HG03175 (cell line): ENCODE measurements around the gene PLPP3.

Source experiments
- ATAC-seq: cut with Tn5 transposase; IDR thresholded peaks from one replicate; pipeline ENCODE4 v1.9.1; 2021; ENCODE audit warnings: mild to moderate bottlenecking, moderate library complexity; ENCODE audit not compliant: unreplicated experiment

Gene PLPP3

GRCh38 chr1:56468518-56468917 lies 110.8 kb downstream of the PLPP3 start:
- no peak for ATAC-seq

GRCh38 chr1:56466538-56466937 lies 112.8 kb downstream of the PLPP3 start:
- ATAC-seq: no peak

- ATAC-seq: no peak
These were observed 115.1 kb downstream of the PLPP3 start for GRCh38 chr1:56464294-56464693.

GRCh38 chr1:56463376-56463775 lies 116.0 kb downstream of the PLPP3 start:
- no peak for ATAC-seq

- no peak for ATAC-seq
These were observed 117.2 kb downstream of the PLPP3 start for GRCh38 chr1:56462209-56462608.

GRCh38 chr1:56461158-56462127 lies 117.9 kb downstream of the PLPP3 start:
- ATAC-seq: no peak

- ATAC-seq: no peak
These were observed 120.1 kb downstream of the PLPP3 start for GRCh38 chr1:56459260-56459659.

- ATAC-seq: no peak
These were observed 121.5 kb downstream of the PLPP3 start for GRCh38 chr1:56457756-56458375.

- no peak for ATAC-seq
These were observed 122.8 kb downstream of the PLPP3 start for GRCh38 chr1:56456435-56457101.

- no peak for ATAC-seq
These were observed 125.8 kb downstream of the PLPP3 start for GRCh38 chr1:56453417-56454078.

GRCh38 chr1:56453016-56453415 lies 126.3 kb downstream of the PLPP3 start:
- ATAC-seq: no peak

- no peak for ATAC-seq
These were observed 127.0 kb downstream of the PLPP3 start for GRCh38 chr1:56452027-56453011.

GRCh38 chr1:56451491-56451890 lies 127.9 kb downstream of the PLPP3 start:
- no peak for ATAC-seq

GRCh38 chr1:56450004-56450666 lies 129.2 kb downstream of the PLPP3 start:
- ATAC-seq: no peak

- no peak for ATAC-seq
These were observed 130.6 kb downstream of the PLPP3 start for GRCh38 chr1:56448529-56449300.

GRCh38 chr1:56447823-56448222 lies 131.5 kb downstream of the PLPP3 start:
- ATAC-seq: no peak

GRCh38 chr1:56446531-56447098 lies 132.7 kb downstream of the PLPP3 start:
- no peak for ATAC-seq

- no peak for ATAC-seq
These were observed 134.3 kb downstream of the PLPP3 start for GRCh38 chr1:56444960-56445646.
